Neuronal stem cell (in vitro differentiated cells): Measurements from ENCODE around the gene ZMIZ1.
"Not testable (repeated sequence)": the region's sequence is repeated elsewhere in the genome, so short reads cannot be mapped to it uniquely, and the experiment has no call there.

ENCODE experiments used
- DNase-seq: peaks from one replicate; pipeline ENCODE4 v3.0.0-alpha.2; 2013; ENCODE audit warnings: low spot score
- H2AFZ ChIP-seq: one replicate; pipeline ENCODE4 v1.6.1; 2013; ENCODE audit warnings: mild to moderate bottlenecking, low read length, inconsistent platforms
- H2AK5ac ChIP-seq: 2 replicates; pipeline ENCODE4 v1.6.1; 2013; ENCODE audit warnings: low read depth, mild to moderate bottlenecking, inconsistent platforms, low read length, moderate library complexity, mixed read lengths
- H2BK120ac ChIP-seq: 2 replicates; pipeline ENCODE4 v1.6.1; 2013; ENCODE audit warnings: low read depth, mild to moderate bottlenecking, inconsistent platforms, low read length, moderate library complexity, mixed read lengths
- H2BK12ac ChIP-seq: one replicate; pipeline ENCODE4 v1.6.1; 2013; ENCODE audit warnings: low read length, inconsistent platforms
- H2BK15ac ChIP-seq: 2 replicates; pipeline ENCODE4 v1.6.1; 2013; ENCODE audit warnings: mild to moderate bottlenecking, low read length, inconsistent platforms, mixed read lengths
- H2BK5ac ChIP-seq: one replicate; pipeline ENCODE4 v1.6.1; 2013; ENCODE audit warnings: inconsistent platforms, mild to moderate bottlenecking, low read length, moderate library complexity
- H3K14ac ChIP-seq: one replicate; pipeline ENCODE4 v1.6.1; 2013; ENCODE audit warnings: low read length, inconsistent platforms
- H3K18ac ChIP-seq: 2 replicates; pipeline ENCODE4 v1.6.1; 2013; ENCODE audit warnings: low read length, inconsistent platforms
- H3K23ac ChIP-seq: 2 replicates; pipeline ENCODE4 v1.6.1; 2013; ENCODE audit warnings: low read depth, mild to moderate bottlenecking, mixed read lengths, low read length, inconsistent platforms; ENCODE audit not compliant: poor library complexity
- H3K27ac ChIP-seq: replicated peaks from 3 replicates; pipeline ENCODE4 v1.5.1; 2013; ENCODE audit warnings: low read length, inconsistent platforms
- H3K27me3 ChIP-seq, 3 experiments: 2 replicates each; pipeline ENCODE4 v1.6.1; 2013; ENCODE audit warnings: low read length in 3 of 3, mild to moderate bottlenecking in 2 of 3, inconsistent platforms in 1 of 3, low read depth in 1 of 3, mixed read lengths in 1 of 3, moderate library complexity in 1 of 3; ENCODE audit not compliant: control insufficient read depth in 3 of 3, insufficient read depth in 3 of 3
- H3K36me3 ChIP-seq, 2 donors: replicated peaks in 1 of 2; 2 replicates each; pipeline ENCODE4 v1.6.1; 2013; ENCODE audit warnings: low read length in 2 of 2; ENCODE audit not compliant: control insufficient read depth in 2 of 2, insufficient read depth in 2 of 2
- H3K4ac ChIP-seq: 2 replicates; pipeline ENCODE4 v1.6.1; 2013; ENCODE audit warnings: inconsistent platforms, mild to moderate bottlenecking, low read length, moderate library complexity
- H3K4me1 ChIP-seq, 2 donors: 1 replicate in 1 of 2; 2 replicates in 1 of 2; pipeline ENCODE4 v1.6.1; 2013; ENCODE audit warnings: low read length in 2 of 2, low read depth in 1 of 2; ENCODE audit not compliant: control insufficient read depth in 2 of 2, insufficient read depth in 1 of 2
- H3K4me2 ChIP-seq: one replicate; pipeline ENCODE4 v1.6.1; 2013; ENCODE audit warnings: mild to moderate bottlenecking, low read length, inconsistent platforms; ENCODE audit not compliant: insufficient read depth, poor library complexity, severe bottlenecking
- H3K4me3 ChIP-seq, 2 donors: 2 replicates each; pipeline ENCODE4 v1.5.1; 2013; ENCODE audit warnings: low read length in 2 of 2, mild to moderate bottlenecking in 2 of 2, inconsistent platforms in 1 of 2, moderate library complexity in 1 of 2
- H3K79me1 ChIP-seq: one replicate; pipeline ENCODE4 v1.6.1; 2013; ENCODE audit warnings: low read depth, mild to moderate bottlenecking, inconsistent platforms, low read length, moderate library complexity
- H3K9ac ChIP-seq: one replicate; pipeline ENCODE4 v1.6.1; 2013; ENCODE audit warnings: mild to moderate bottlenecking, low read depth, low read length, inconsistent platforms; ENCODE audit not compliant: poor library complexity
- H3K9me3 ChIP-seq, 2 donors: replicated peaks in 1 of 2; 2 replicates each; pipeline versions ENCODE3 to v1.6.1; 2013; ENCODE audit warnings: low read length in 2 of 2, mild to moderate bottlenecking in 2 of 2, inconsistent platforms in 1 of 2, low read depth in 1 of 2, mixed read lengths in 1 of 2, moderate library complexity in 1 of 2; ENCODE audit not compliant: control insufficient read depth in 2 of 2, insufficient read depth in 1 of 2
- H4K8ac ChIP-seq: one replicate; pipeline ENCODE4 v1.6.1; 2013; ENCODE audit warnings: low read depth, mild to moderate bottlenecking, inconsistent platforms, low read length, moderate library complexity
- H4K91ac ChIP-seq: one replicate; pipeline ENCODE4 v1.6.1; 2013; ENCODE audit warnings: low read length, low read depth, mild to moderate bottlenecking, inconsistent platforms; ENCODE audit not compliant: poor library complexity
- WGBS, 2 donors: extraction: QIAGEN DNeasy Blood & Tissue Kit; methylation state at CpG; one replicate each; pipeline ENCODE4 v1.1.7; 2013; ENCODE audit warnings: missing lambda C conversion rate in 2 of 2, mixed read lengths in 1 of 2; ENCODE audit not compliant: insufficient read length in 2 of 2, insufficient replicate concordance in 1 of 2; ENCODE audit errors: extremely low coverage in 2 of 2; 5-methylcytosine and 5-hydroxymethylcytosine counted together

ZMIZ1 gene

DNA sequence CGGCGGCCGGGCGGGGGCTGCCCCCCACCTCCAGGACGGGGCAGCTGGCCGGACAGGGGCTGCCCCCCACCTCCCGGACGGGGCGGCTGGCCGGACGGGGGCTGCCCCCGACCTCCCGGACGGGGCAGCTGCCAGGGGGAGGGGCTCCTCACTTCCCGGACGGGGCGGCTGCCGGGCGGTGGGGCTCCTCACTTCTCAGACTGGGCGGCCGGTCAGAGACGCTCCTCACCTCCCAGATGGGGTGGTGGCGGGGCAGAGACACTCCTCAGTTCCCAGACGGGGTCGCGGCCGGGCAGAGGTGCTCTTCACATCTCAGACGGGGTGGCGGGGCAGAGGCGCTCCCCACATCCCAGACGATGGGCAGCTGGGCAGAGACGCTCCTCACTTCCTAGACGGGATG, 210.3 kb downstream of the ZMIZ1 start:
- no CpG with 5 or more reads among the region's 33 CpGs for WGBS, 2 donors
- H3K4me3 ChIP-seq, H2AFZ ChIP-seq, DNase-seq, H3K27ac ChIP-seq, H2BK12ac ChIP-seq, H3K18ac ChIP-seq, H3K9me3 ChIP-seq, H3K14ac ChIP-seq, H3K27me3 ChIP-seq, H3K4me2 ChIP-seq, H2AK5ac ChIP-seq, H3K9ac ChIP-seq, H2BK5ac ChIP-seq, H3K23ac ChIP-seq, H2BK15ac ChIP-seq, H4K8ac ChIP-seq, H3K4ac ChIP-seq, H4K91ac ChIP-seq, H2BK120ac ChIP-seq: not testable (repeated sequence)
- H3K79me1 ChIP-seq: peaks cover 14% of the 10 kb centered on the region
- peaks cover 5 to 19% of the 10 kb centered on the region in 2 donors for H3K4me1 ChIP-seq
- peaks cover 11 to 73% of the 10 kb centered on the region in 2 donors for H3K36me3 ChIP-seq

DNA sequence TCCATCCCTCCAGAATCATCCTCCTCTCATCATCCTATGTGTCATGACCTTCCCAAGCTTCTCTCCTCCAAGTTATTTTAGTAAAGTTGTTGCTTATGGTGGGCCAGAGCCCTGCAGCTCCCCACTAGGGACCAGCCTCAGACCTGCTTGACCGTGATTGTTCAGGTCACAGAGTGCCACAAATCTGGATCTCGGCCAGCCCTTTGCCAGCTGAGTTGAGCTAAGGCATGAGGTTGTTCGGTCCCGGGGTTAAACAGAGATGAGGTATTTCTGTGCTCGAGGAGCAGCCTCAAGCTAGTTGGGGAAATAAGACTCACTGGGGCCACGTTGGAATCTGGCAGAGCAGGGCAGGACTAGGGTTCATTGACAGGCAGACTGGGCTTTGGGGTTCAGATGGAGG, 212.2 kb downstream of the ZMIZ1 start:
- no peak overlapping the region for H3K4ac ChIP-seq
- no peak overlapping the region for H2AFZ ChIP-seq
- H3K23ac ChIP-seq: no peak overlapping the region
- H3K27me3 ChIP-seq: no peaks in the 10 kb centered on the region
- H3K36me3 ChIP-seq: peaks cover 16 to 87% of the 10 kb centered on the region in 2 donors
- no peak overlapping the region for H3K18ac ChIP-seq
- no peak overlapping the region for H2BK120ac ChIP-seq
- no peak overlapping the region for H2BK15ac ChIP-seq
- no peak overlapping the region for H3K9ac ChIP-seq
- no peak overlapping the region for H4K91ac ChIP-seq
- H3K27ac ChIP-seq: no peak overlapping the region
- H3K4me1 ChIP-seq: peaks cover 4 to 12% of the 10 kb centered on the region in 2 donors
- no peak overlapping the region for H2BK5ac ChIP-seq
- no peak overlapping the region for H2AK5ac ChIP-seq
- H2BK12ac ChIP-seq: no peak overlapping the region
- no peak overlapping the region for H3K4me3 ChIP-seq
- no peak overlapping the region for H3K4me2 ChIP-seq
- DNase-seq: no peak
- no peak overlapping the region for H4K8ac ChIP-seq
- H3K79me1 ChIP-seq: peaks cover 5% of the 10 kb centered on the region
- no CpG with 5 or more reads among the region's 6 CpGs for WGBS, 2 donors
- H3K9me3 ChIP-seq: peaks cover 0 to 2% of the 10 kb centered on the region in 2 donors
- H3K14ac ChIP-seq: no peak overlapping the region

DNA sequence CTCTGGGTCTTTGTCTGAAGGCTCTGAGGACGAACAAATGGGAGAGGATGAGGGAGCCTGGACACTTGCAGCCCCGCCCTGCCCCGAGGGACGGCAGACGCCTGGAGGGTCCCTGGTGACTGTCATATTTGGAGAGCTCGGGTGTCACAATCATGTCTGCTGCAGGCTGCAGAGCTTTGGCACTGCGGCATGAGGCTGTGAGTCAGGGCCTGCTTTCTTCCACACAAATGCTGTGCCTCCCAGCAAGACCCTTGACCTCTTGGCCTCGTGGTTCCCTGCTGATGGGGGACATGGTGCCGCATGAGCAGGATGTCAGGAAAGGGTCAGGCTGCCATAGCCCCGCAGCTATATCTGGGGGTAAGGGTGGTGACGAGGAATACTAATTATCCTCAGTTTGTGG, 213.6 kb downstream of the ZMIZ1 start:
- peaks cover 2% of the 10 kb centered on the region for H3K79me1 ChIP-seq
- H3K4ac ChIP-seq: no peak overlapping the region
- H3K18ac ChIP-seq: no peak overlapping the region
- H2BK120ac ChIP-seq: no peak overlapping the region
- H3K4me2 ChIP-seq: no peak overlapping the region
- H2AFZ ChIP-seq: no peak overlapping the region
- DNase-seq: no peak
- no peak overlapping the region for H2AK5ac ChIP-seq
- H3K14ac ChIP-seq: no peak overlapping the region
- H2BK15ac ChIP-seq: no peak overlapping the region
- H3K9ac ChIP-seq: no peak overlapping the region
- WGBS, 2 donors: no CpG with 5 or more reads among the region's 11 CpGs
- no peak overlapping the region for H4K91ac ChIP-seq
- no peaks in the 10 kb centered on the region for H3K27me3 ChIP-seq
- peaks cover 4 to 10% of the 10 kb centered on the region in 2 donors for H3K4me1 ChIP-seq
- H3K36me3 ChIP-seq: peaks cover 14 to 87% of the 10 kb centered on the region in 2 donors
- peaks cover 0 to 2% of the 10 kb centered on the region in 2 donors for H3K9me3 ChIP-seq
- no peak overlapping the region for H3K27ac ChIP-seq
- no peak overlapping the region for H3K23ac ChIP-seq
- no peak overlapping the region for H2BK12ac ChIP-seq
- no peak overlapping the region for H2BK5ac ChIP-seq
- H4K8ac ChIP-seq: no peak overlapping the region
- no peak overlapping the region for H3K4me3 ChIP-seq

DNA sequence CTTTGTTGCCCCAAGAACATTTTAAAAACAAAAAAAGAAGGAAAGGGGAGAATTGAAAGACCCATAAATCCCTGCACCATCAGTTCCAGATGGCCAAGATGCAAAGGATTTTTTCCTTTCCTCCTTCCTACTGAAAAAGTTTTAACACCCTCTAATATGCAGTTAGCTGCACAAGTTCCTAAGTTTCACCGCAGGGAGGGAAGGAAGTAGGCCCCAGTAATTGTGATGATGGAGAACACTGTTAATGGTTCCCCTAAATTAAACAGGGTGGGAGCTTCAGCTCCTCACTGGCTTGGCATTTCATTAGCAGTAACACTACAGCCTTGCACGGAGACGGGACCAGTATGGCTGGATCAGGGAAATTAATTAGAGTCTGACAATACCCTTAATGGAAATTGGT, 214.8 kb downstream of the ZMIZ1 start:
- Histone ChIP-seq H3K18ac (no peak overlapping the region), H2BK120ac (no peak overlapping the region), H3K4me1 (peaks cover 4% of the 10 kb centered on the region in 2 donors), H3K14ac (no peak overlapping the region), H3K4ac (no peak overlapping the region), H3K27ac (no peak overlapping the region), H3K36me3 (peaks cover 14 to 90% of the 10 kb centered on the region in 2 donors), H2AFZ (no peak overlapping the region), H2BK15ac (no peak overlapping the region), H4K8ac (no peak overlapping the region), H3K9ac (no peak overlapping the region), H3K27me3 (no peaks in the 10 kb centered on the region), H3K4me2 (no peak overlapping the region), H3K23ac (no peak overlapping the region), H3K9me3 (no peaks in the 10 kb centered on the region), H2BK12ac (no peak overlapping the region), H2BK5ac (no peak overlapping the region), H4K91ac (no peak overlapping the region), H2AK5ac (no peak overlapping the region), H3K79me1 (peaks cover 2% of the 10 kb centered on the region), H3K4me3 (no peak overlapping the region)
- no peak for DNase-seq
- no CpG with 5 or more reads among the region's 3 CpGs for WGBS, 2 donors
